SW480 (cell line): ENCODE results near the gene GRIK3.
A peak's percentile ranks its signal among the peaks of the same experiment; 100 is the strongest.

Source experiments
- DNase-seq: peaks from one replicate; pipeline ENCODE4 v3.0.0-alpha.2; 2016; ENCODE audit warnings: low spot score

Gene GRIK3

GRCh38 chr1:37043101-37043500 lies 8.8 kb upstream of the GRIK3 start:
- no peak for DNase-seq

GRCh38 chr1:37042506-37042905 lies 8.2 kb upstream of the GRIK3 start:
- DNase-seq: no peak

- DNase-seq: no peak
These were observed 7.2 kb upstream of the GRIK3 start for GRCh38 chr1:37041483-37041882.

GRCh38 chr1:37040773-37041172 lies 6.5 kb upstream of the GRIK3 start:
- no peak for DNase-seq

GRCh38 chr1:37040261-37040660 lies 5.9 kb upstream of the GRIK3 start:
- no peak for DNase-seq

GRCh38 chr1:37038227-37039093 lies 4.1 kb upstream of the GRIK3 start:
- peak; percentile 25 for DNase-seq

GRCh38 chr1:37037690-37038089 lies 3.4 kb upstream of the GRIK3 start:
- no peak for DNase-seq

GRCh38 chr1:37036667-37037053 lies 2.3 kb upstream of the GRIK3 start:
- DNase-seq: no peak

- no peak for DNase-seq
These were observed 1.7 kb upstream of the GRIK3 start for GRCh38 chr1:37035796-37036666.

- DNase-seq: no peak
These were observed 838 bp upstream of the GRIK3 start for GRCh38 chr1:37035014-37035691.

GRCh38 chr1:37033355-37034101 lies 787 bp downstream of the GRIK3 start:
- DNase-seq: no peak

- no peak for DNase-seq
These were observed 1.5 kb downstream of the GRIK3 start for GRCh38 chr1:37032660-37033354.

- DNase-seq: no peak
These were observed 2.4 kb downstream of the GRIK3 start for GRCh38 chr1:37031871-37032270.

GRCh38 chr1:37031429-37031828 lies 2.9 kb downstream of the GRIK3 start:
- no peak for DNase-seq

- no peak for DNase-seq
These were observed 5.2 kb downstream of the GRIK3 start for GRCh38 chr1:37028981-37029617.

- DNase-seq: no peak
These were observed 12.8 kb downstream of the GRIK3 start for GRCh38 chr1:37021502-37021901.

- no peak for DNase-seq
These were observed 13.6 kb downstream of the GRIK3 start for GRCh38 chr1:37020653-37021277.

GRCh38 chr1:37018510-37018909 lies 15.8 kb downstream of the GRIK3 start:
- no peak for DNase-seq

- no peak for DNase-seq
These were observed 16.6 kb downstream of the GRIK3 start for GRCh38 chr1:37017720-37018119.

- DNase-seq: no peak
These were observed 18.2 kb downstream of the GRIK3 start for GRCh38 chr1:37016121-37016520.
